Measurements from ENCODE around the gene XRCC1. TPM values are rescaled to one million over a fixed set of nuclear protein-coding genes. Genes with fewer than 3 reads are reported as not detected.

XRCC1 gene
- total and polyA plus RNA-seq, 10 of the 15 experiments (the other 5 are each of a cell fraction or from before 2014, with no cell fraction given): 2.0 to 51.1 (median 33.7) TPM

DNA sequence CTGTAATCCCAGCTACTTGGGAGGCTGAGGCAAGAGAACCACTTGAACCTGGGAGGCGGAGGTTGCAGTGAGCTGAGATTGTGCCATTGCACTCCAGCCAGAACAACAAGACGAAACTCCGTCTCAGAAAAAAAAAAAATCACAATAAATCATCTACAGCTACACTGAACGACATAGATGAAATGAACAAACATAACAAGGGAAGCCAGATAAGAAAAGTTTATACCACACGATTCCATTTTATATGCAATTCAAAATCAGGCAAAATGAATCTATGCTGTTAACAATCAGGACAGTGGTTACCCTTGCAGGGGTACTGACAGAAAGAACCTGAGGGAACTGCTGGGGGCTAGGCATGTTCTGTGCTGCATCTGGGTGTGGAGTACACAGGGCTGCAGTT is 5.7 kb downstream of the XRCC1 start:
- intact Hi-C loops (cut with micrococcal nuclease; ENCODE audit: unreplicated experiment): no loop called here
- POLR2A ChIA-PET: no interaction called here
- H3K27ac ChIP-seq (ENCODE audit: control insufficient read depth, insufficient read depth): no peak overlapping the region
- RAD21 ChIA-PET (ENCODE audit: unreplicated experiment): interaction anchor here (1.2 kb wide), 1 partner anchor 25 kb away, joined by 5 read pairs; no protein-coding TSS in a partner anchor
- no peaks in the 10 kb centered on the region; the same call in 1 of the 2 replicates for H3K4me1 ChIP-seq (ENCODE audit: control insufficient read depth, insufficient read depth, low read length)
- WGBS (ENCODE audit: insufficient coverage, insufficient replicate concordance, low lambda C conversion rate, missing lambda C conversion rate): 100% methylated on average over 5 of the region's 5 CpGs
- no peak overlapping the region for H3K9ac ChIP-seq (ENCODE audit: control insufficient read depth, insufficient read depth, low read length)
- no peak for TF ChIP-seq DPF2 (IDR thresholded peaks at IDR 0.05)
- TF ChIP-seq EZH2 (IDR thresholded peaks at IDR 0.05; ENCODE audit: borderline replicate concordance, control insufficient read depth, low read depth, low read length): no peak
- TF ChIP-seq RCOR1 (conservative IDR thresholded peaks at IDR 0.05; ENCODE audit: low read depth, low read length): no peak
- TF ChIP-seq EP300 (IDR thresholded peaks at IDR 0.05; ENCODE audit: borderline replicate concordance in 1 of 2, control insufficient read depth in 1 of 2, low read depth in 2 of 2, low read length in 2 of 2): no peak
- TF ChIP-seq HDAC2 (IDR thresholded peaks at IDR 0.05): no peak
- TF ChIP-seq, protein P1, sequence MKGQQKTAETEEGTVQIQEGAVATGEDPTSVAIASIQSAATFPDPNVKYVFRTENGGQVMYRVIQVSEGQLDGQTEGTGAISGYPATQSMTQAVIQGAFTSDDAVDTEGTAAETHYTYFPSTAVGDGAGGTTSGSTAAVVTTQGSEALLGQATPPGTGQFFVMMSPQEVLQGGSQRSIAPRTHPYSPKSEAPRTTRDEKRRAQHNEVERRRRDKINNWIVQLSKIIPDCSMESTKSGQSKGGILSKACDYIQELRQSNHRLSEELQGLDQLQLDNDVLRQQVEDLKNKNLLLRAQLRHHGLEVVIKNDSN (IDR thresholded peaks at IDR 0.05; ENCODE audit: borderline replicate concordance, extremely low read length, insufficient read depth, low read depth, low read length): no peak
- no peak for TF ChIP-seq RUNX3 (IDR thresholded peaks at IDR 0.05; ENCODE audit: low read length)
- no peak for TF ChIP-seq RAD51 (IDR thresholded peaks at IDR 0.05)
- TF ChIP-seq, protein P2, sequence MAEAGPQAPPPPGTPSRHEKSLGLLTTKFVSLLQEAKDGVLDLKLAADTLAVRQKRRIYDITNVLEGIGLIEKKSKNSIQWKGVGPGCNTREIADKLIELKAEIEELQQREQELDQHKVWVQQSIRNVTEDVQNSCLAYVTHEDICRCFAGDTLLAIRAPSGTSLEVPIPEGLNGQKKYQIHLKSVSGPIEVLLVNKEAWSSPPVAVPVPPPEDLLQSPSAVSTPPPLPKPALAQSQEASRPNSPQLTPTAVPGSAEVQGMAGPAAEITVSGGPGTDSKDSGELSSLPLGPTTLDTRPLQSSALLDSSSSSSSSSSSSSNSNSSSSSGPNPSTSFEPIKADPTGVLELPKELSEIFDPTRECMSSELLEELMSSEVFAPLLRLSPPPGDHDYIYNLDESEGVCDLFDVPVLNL (IDR thresholded peaks at IDR 0.05; ENCODE audit: low read depth, low read length): no peak
- TF ChIP-seq TCF3 (IDR thresholded peaks at IDR 0.05; ENCODE audit: borderline replicate concordance, insufficient read depth, low read depth, low read length): no peak
- no peak for TF ChIP-seq SREBF1 (IDR thresholded peaks at IDR 0.05; ENCODE audit: low read length)
- no peak for TF ChIP-seq TARDBP (IDR thresholded peaks at IDR 0.05; ENCODE audit: borderline replicate concordance)
- no peak for TF ChIP-seq ZNF274 (IDR thresholded peaks at IDR 0.05; ENCODE audit: insufficient read depth, insufficient read length)
- TF ChIP-seq ETV6 (conservative IDR thresholded peaks at IDR 0.05 in 1 of 2, IDR thresholded peaks at IDR 0.05 in 1 of 2; ENCODE audit: borderline replicate concordance in 1 of 2, low read depth in 1 of 2): no peak
- TF ChIP-seq TCF7 (IDR thresholded peaks at IDR 0.05; ENCODE audit: borderline replicate concordance): no peak
- CTCF ChIA-PET: interaction anchor here (0.7 to 9.0 kb wide), 3 partner anchors 13 to 27 kb away, joined by 3 to 99 read pairs (median 4); partner anchors contain the start of gene ZNF576
- no peaks in the 10 kb centered on the region for H4K20me1 ChIP-seq (ENCODE audit: control insufficient read depth, insufficient read depth)
- H3K9me3 ChIP-seq (replicated peaks; ENCODE audit: control insufficient read depth, insufficient read depth, low read length): no peaks in the 10 kb centered on the region
- no peak overlapping the region for H3K4me3 ChIP-seq
- no peak for DNase-seq (ENCODE audit: low read depth, low spot score)
- in situ Hi-C loops (cut with MboI): no loop called here
- no peak overlapping the region for H3K4me2 ChIP-seq (ENCODE audit: control insufficient read depth, insufficient read depth)
- no TSS peak for BruUV-seq (replicated peaks)
- no peak for ATAC-seq
- SMC1A ChIA-PET (ENCODE audit: uncharacterized antibody, unreplicated experiment): interaction anchor here (1.4 kb wide), 1 partner anchor 14 kb away, joined by 5 read pairs; no protein-coding TSS in a partner anchor
- no peak for FAIRE-seq
- H3K36me3 ChIP-seq (ENCODE audit: control insufficient read depth in 2 of 2, insufficient read depth in 2 of 2, low read length in 1 of 2): peaks cover 0 to 3% of the 10 kb centered on the region in 2 experiments; a peak in 1 of 4 replicates
- no peaks in the 10 kb centered on the region for H3K27me3 ChIP-seq (replicated peaks in 1 of 2; ENCODE audit: control insufficient read depth in 2 of 2, insufficient read depth in 2 of 2, low read length in 1 of 2)
- peaks cover 4% of the 10 kb centered on the region for H3K79me2 ChIP-seq (ENCODE audit: control insufficient read depth, insufficient read depth, low read length)
- no peak overlapping the region for H2AFZ ChIP-seq (ENCODE audit: control insufficient read depth, low read depth, low read length)

Data from GM12878 (cell line).